Astrocyte (in vitro differentiated cells and primary cell): ENCODE results near the gene GRM5. TPM values are rescaled to one million over a fixed set of nuclear protein-coding genes. Genes with fewer than 3 reads are reported as not detected.

Experiments
- DNase-seq: peaks from one replicate; pipeline ENCODE4 v3.0.0-alpha.2; 2010; ENCODE audit warnings: low read depth
- FAIRE-seq: peaks from 2 replicates; lab custom pipeline; 2011; peaks lifted over from hg19 to GRCh38; lab: Jason Lieb, UNC
- H2AFZ ChIP-seq: 2 replicates; pipeline ENCODE4 v1.6.0; 2012; ENCODE audit warnings: low read depth, low read length, inconsistent platforms
- H3K27ac ChIP-seq: 2 replicates; pipeline ENCODE4 v1.5.1; 2011; ENCODE audit warnings: low read depth, low read length, inconsistent platforms
- H3K27me3 ChIP-seq: 2 replicates; pipeline ENCODE4 v1.6.0; 2011; ENCODE audit warnings: low read length, inconsistent platforms; ENCODE audit not compliant: insufficient read depth
- H3K36me3 ChIP-seq: 2 replicates; pipeline ENCODE4 v1.5.1; 2011; ENCODE audit warnings: low read length, inconsistent platforms; ENCODE audit not compliant: insufficient read depth
- H3K4me1 ChIP-seq: 2 replicates; pipeline ENCODE4 v1.5.1; 2011; ENCODE audit warnings: low read length, inconsistent platforms; ENCODE audit not compliant: insufficient read depth
- H3K4me2 ChIP-seq: 2 replicates; pipeline ENCODE4 v1.6.0; 2012; ENCODE audit warnings: low read length, inconsistent platforms
- H3K4me3 ChIP-seq: 2 replicates; pipeline ENCODE4 v1.5.1; 2011; ENCODE audit warnings: low read depth, mild to moderate bottlenecking, low read length, inconsistent platforms; ENCODE audit not compliant: insufficient read depth
- H3K79me2 ChIP-seq: 2 replicates; pipeline ENCODE4 v1.6.0; 2012; ENCODE audit warnings: mild to moderate bottlenecking, low read length, inconsistent platforms; ENCODE audit not compliant: insufficient read depth
- H3K9ac ChIP-seq: 2 replicates; pipeline ENCODE4 v1.6.0; 2012; ENCODE audit warnings: mild to moderate bottlenecking, low read length, inconsistent platforms
- H3K9me3 ChIP-seq: 2 replicates; pipeline ENCODE4 v1.5.1; 2012; ENCODE audit warnings: low read depth, mild to moderate bottlenecking, low read length, inconsistent platforms; ENCODE audit not compliant: insufficient read depth
- H4K20me1 ChIP-seq: 2 replicates; pipeline ENCODE4 v1.6.0; 2012; ENCODE audit warnings: low read length, inconsistent platforms; ENCODE audit not compliant: insufficient read depth
- H3K27ac Mint-ChIP-seq: one replicate; pipeline ENCODE4 v1.8.0; 2021; ENCODE audit warnings: mild to moderate bottlenecking, mixed read lengths; ENCODE audit not compliant: unreplicated experiment
- H3K27me3 Mint-ChIP-seq: one replicate; pipeline ENCODE4 v1.8.0; 2021; ENCODE audit warnings: low read depth, mixed read lengths; ENCODE audit not compliant: unreplicated experiment
- H3K36me3 Mint-ChIP-seq: one replicate; pipeline ENCODE4 v1.8.0; 2021; ENCODE audit warnings: low read depth, mixed read lengths; ENCODE audit not compliant: unreplicated experiment
- H3K4me1 Mint-ChIP-seq: one replicate; pipeline ENCODE4 v1.8.0; 2021; ENCODE audit warnings: low read depth, mixed read lengths; ENCODE audit not compliant: unreplicated experiment
- H3K4me3 Mint-ChIP-seq: one replicate; pipeline ENCODE4 v1.8.0; 2021; ENCODE audit warnings: mild to moderate bottlenecking, moderate library complexity, mixed read lengths; ENCODE audit not compliant: unreplicated experiment
- H3K9me3 Mint-ChIP-seq: one replicate; pipeline ENCODE4 v1.8.0; 2021; ENCODE audit warnings: mild to moderate bottlenecking, mixed read lengths; ENCODE audit not compliant: unreplicated experiment
- CTCF ChIP-seq: IDR thresholded peaks from 2 replicates; pipeline ENCODE4 v1.5.1; 2011; ENCODE audit warnings: low read depth, mild to moderate bottlenecking, inconsistent platforms, low read length, moderate library complexity; ENCODE audit not compliant: insufficient read depth
- EZH2 ChIP-seq: IDR thresholded peaks from 2 replicates; pipeline ENCODE4 v1.6.1; 2012; ENCODE audit warnings: mild to moderate bottlenecking, low read length, inconsistent platforms; ENCODE audit not compliant: insufficient read depth
- total RNA-seq: library from RNA; stranded (reverse); gene quantifications from 2 replicates; pipeline ENCODE4 v1.2.1, GENCODE V29; 2021

GRM5 gene
- total RNA-seq, 1 donor from 2014 or later, result 0.30 TPM

- no peaks in the 10 kb centered on the region for H3K36me3 Mint-ChIP-seq
- Histone ChIP-seq H3K9ac (no peak overlapping the region), H3K4me3 (no peak overlapping the region), H3K27me3 (no peaks in the 10 kb centered on the region), H3K4me1 (no peaks in the 10 kb centered on the region), H2AFZ (no peak overlapping the region), H3K9me3 (no peaks in the 10 kb centered on the region), H3K36me3 (no peaks in the 10 kb centered on the region), H4K20me1 (no peaks in the 10 kb centered on the region), H3K4me2 (no peak overlapping the region), H3K79me2 (no peaks in the 10 kb centered on the region), H3K27ac (no peak overlapping the region)
- peaks cover 5% of the 10 kb centered on the region for H3K9me3 Mint-ChIP-seq
- no peaks in the 10 kb centered on the region for H3K27me3 Mint-ChIP-seq
- FAIRE-seq (no peak), DNase-seq (no peak)
- H3K27ac Mint-ChIP-seq, result no peak overlapping the region
- H3K4me1 Mint-ChIP-seq, result no peaks in the 10 kb centered on the region
- TF ChIP-seq EZH2 (no peak), CTCF (no peak)
- H3K4me3 Mint-ChIP-seq, result no peak overlapping the region
These were observed 376.1 kb downstream of the GRM5 start for GRCh38 chr11:88689548-88690240.

- Mint-ChIP-seq H3K36me3 (no peaks in the 10 kb centered on the region), H3K27ac (no peak overlapping the region), H3K4me3 (no peak overlapping the region), H3K27me3 (no peaks in the 10 kb centered on the region), H3K4me1 (peaks cover 6% of the 10 kb centered on the region), H3K9me3 (peaks cover 8% of the 10 kb centered on the region)
- Histone ChIP-seq H3K4me1 (no peaks in the 10 kb centered on the region), H3K27me3 (no peaks in the 10 kb centered on the region), H4K20me1 (no peaks in the 10 kb centered on the region), H3K79me2 (no peaks in the 10 kb centered on the region), H3K36me3 (no peaks in the 10 kb centered on the region), H3K27ac (no peak overlapping the region), H3K4me3 (no peak overlapping the region), H3K9ac (no peak overlapping the region), H3K4me2 (no peak overlapping the region), H3K9me3 (no peaks in the 10 kb centered on the region), H2AFZ (no peak overlapping the region)
- FAIRE-seq (no peak), DNase-seq (no peak)
- TF ChIP-seq EZH2, result no peak
- TF ChIP-seq CTCF, result no peak
These were observed 382.8 kb downstream of the GRM5 start for GRCh38 chr11:88683024-88683423.

- no peak for FAIRE-seq
- peaks cover 8% of the 10 kb centered on the region for H3K9me3 Mint-ChIP-seq
- DNase-seq, result peak; percentile 42
- no peak overlapping the region for H3K4me2 ChIP-seq
- no peak overlapping the region for H3K4me3 Mint-ChIP-seq
- no peaks in the 10 kb centered on the region for H3K36me3 ChIP-seq
- H2AFZ ChIP-seq, result no peak overlapping the region
- H4K20me1 ChIP-seq, result no peaks in the 10 kb centered on the region
- no peaks in the 10 kb centered on the region for H3K36me3 Mint-ChIP-seq
- no peaks in the 10 kb centered on the region for H3K4me1 ChIP-seq
- H3K9me3 ChIP-seq, result no peaks in the 10 kb centered on the region
- H3K4me3 ChIP-seq, result no peak overlapping the region
- no peaks in the 10 kb centered on the region for H3K27me3 ChIP-seq
- no peaks in the 10 kb centered on the region for H3K79me2 ChIP-seq
- no peak for TF ChIP-seq EZH2
- TF ChIP-seq CTCF, result no peak
- H3K27ac ChIP-seq, result no peak overlapping the region
- no peaks in the 10 kb centered on the region for H3K27me3 Mint-ChIP-seq
- H3K4me1 Mint-ChIP-seq, result peaks cover 6% of the 10 kb centered on the region
- no peak overlapping the region for H3K9ac ChIP-seq
- peak overlapping the region; percentile 70 for H3K27ac Mint-ChIP-seq
These were observed 385.0 kb downstream of the GRM5 start for GRCh38 chr11:88680806-88681205.
